Measurements from ENCODE around the gene SHB. TPM values are rescaled to one million over a fixed set of nuclear protein-coding genes. Genes with fewer than 3 reads are reported as not detected.

Gene SHB
- total RNA-seq, 1 donor from 2014 or later = 22.5 TPM

- no peak for DNase-seq (ENCODE audit: low spot score, unreplicated experiment)
- no peak for TF ChIP-seq CTCF (IDR thresholded peaks at IDR 0.05; ENCODE audit: unreplicated experiment)
- Mint-ChIP-seq H3K27ac (peak overlapping the region; percentile 88), H3K9me3 (ENCODE audit: low read depth) (no peaks in the 10 kb centered on the region), H3K4me1 (ENCODE audit: low read depth) (peaks cover 32% of the 10 kb centered on the region), H3K4me3 (ENCODE audit: low read depth) (no peak overlapping the region), H3K27me3 (no peaks in the 10 kb centered on the region), H3K36me3 (ENCODE audit: insufficient read depth) (peaks cover 12% of the 10 kb centered on the region)
Observed at GRCh38 chr9:37974506-37975173, 94.4 kb downstream of the SHB start.

- DNase-seq (ENCODE audit: low spot score, unreplicated experiment) = no peak
- H3K27ac Mint-ChIP-seq = peak overlapping the region; percentile 7
- no peaks in the 10 kb centered on the region for H3K9me3 Mint-ChIP-seq (ENCODE audit: low read depth)
- H3K27me3 Mint-ChIP-seq = no peaks in the 10 kb centered on the region
- peaks cover 10% of the 10 kb centered on the region for H3K36me3 Mint-ChIP-seq (ENCODE audit: insufficient read depth)
- peak; percentile 37 for TF ChIP-seq CTCF (IDR thresholded peaks at IDR 0.05; ENCODE audit: unreplicated experiment)
- peaks cover 41% of the 10 kb centered on the region for H3K4me1 Mint-ChIP-seq (ENCODE audit: low read depth)
- H3K4me3 Mint-ChIP-seq (ENCODE audit: low read depth) = no peak overlapping the region
Observed at GRCh38 chr9:37972351-37972848, 96.6 kb downstream of the SHB start.

DNA sequence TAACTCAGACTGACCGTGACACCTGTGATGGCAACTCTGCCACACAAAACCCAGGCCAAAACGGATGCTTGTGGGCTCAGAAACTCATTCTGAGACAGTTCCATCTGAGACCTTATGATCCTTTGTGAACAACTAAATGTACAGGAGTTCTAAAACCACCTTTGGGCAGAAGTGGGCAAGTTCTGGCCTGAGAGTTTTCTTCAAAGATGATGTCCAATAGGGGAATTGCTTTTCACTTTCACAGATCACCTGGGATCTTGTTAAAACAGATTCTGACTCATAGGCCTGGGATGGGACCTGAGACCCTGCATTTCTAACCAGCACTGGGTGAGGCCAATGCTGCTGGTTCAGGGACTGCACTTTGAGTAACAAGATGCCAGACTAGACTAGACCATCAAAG lies 97.3 kb downstream of the SHB start:
- Mint-ChIP-seq H3K4me3 (ENCODE audit: low read depth) (no peak overlapping the region), H3K9me3 (ENCODE audit: low read depth) (no peaks in the 10 kb centered on the region), H3K27ac (no peak overlapping the region), H3K27me3 (no peaks in the 10 kb centered on the region), H3K4me1 (ENCODE audit: low read depth) (peaks cover 49% of the 10 kb centered on the region), H3K36me3 (ENCODE audit: insufficient read depth) (peaks cover 10% of the 10 kb centered on the region)
- no peak for DNase-seq (ENCODE audit: low spot score, unreplicated experiment)
- TF ChIP-seq CTCF (IDR thresholded peaks at IDR 0.05; ENCODE audit: unreplicated experiment) = no peak

DNA sequence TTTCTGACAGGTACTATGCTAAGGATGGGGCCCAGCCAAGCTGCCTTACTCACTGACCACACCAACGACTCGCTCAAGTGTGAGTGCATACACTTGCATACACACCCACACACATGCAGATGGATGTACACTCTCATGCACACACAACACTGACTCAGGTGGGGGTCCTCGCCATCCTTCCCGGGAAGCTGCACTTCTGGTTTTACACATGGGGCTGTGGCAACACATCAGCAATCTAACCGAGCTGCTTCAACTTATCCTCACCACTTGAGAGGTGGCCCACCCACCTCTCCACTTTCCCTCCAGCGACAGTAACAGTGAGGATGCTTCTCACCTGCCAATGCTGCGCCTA lies 97.9 kb downstream of the SHB start:
- no peak for TF ChIP-seq CTCF (IDR thresholded peaks at IDR 0.05; ENCODE audit: unreplicated experiment)
- no peaks in the 10 kb centered on the region for H3K27me3 Mint-ChIP-seq
- no peaks in the 10 kb centered on the region for H3K9me3 Mint-ChIP-seq (ENCODE audit: low read depth)
- DNase-seq (ENCODE audit: low spot score, unreplicated experiment) = no peak
- no peak overlapping the region for H3K4me3 Mint-ChIP-seq (ENCODE audit: low read depth)
- H3K36me3 Mint-ChIP-seq (ENCODE audit: insufficient read depth) = peaks cover 7% of the 10 kb centered on the region
- peaks cover 55% of the 10 kb centered on the region for H3K4me1 Mint-ChIP-seq (ENCODE audit: low read depth)
- peak overlapping the region; percentile 82 for H3K27ac Mint-ChIP-seq

GRCh38 chr9:37970301-37971107 lies 98.5 kb downstream of the SHB start:
- H3K4me1 Mint-ChIP-seq (ENCODE audit: low read depth) = peaks cover 60% of the 10 kb centered on the region
- H3K27ac Mint-ChIP-seq = no peak overlapping the region
- TF ChIP-seq CTCF (IDR thresholded peaks at IDR 0.05; ENCODE audit: unreplicated experiment) = no peak
- no peak overlapping the region for H3K4me3 Mint-ChIP-seq (ENCODE audit: low read depth)
- H3K27me3 Mint-ChIP-seq = no peaks in the 10 kb centered on the region
- DNase-seq (ENCODE audit: low spot score, unreplicated experiment) = no peak
- peaks cover 7% of the 10 kb centered on the region for H3K36me3 Mint-ChIP-seq (ENCODE audit: insufficient read depth)
- no peaks in the 10 kb centered on the region for H3K9me3 Mint-ChIP-seq (ENCODE audit: low read depth)
